HCT116 (cell line): ENCODE results near the gene UNKL.

Experiments used
- ATF3 ChIP-seq: IDR thresholded peaks from 2 replicates; pipeline ENCODE4 v1.6.1; 2012
- CTCF ChIP-seq, 3 experiments: fragments of 200-600 bp in 1 of 3; sonication (generic) in 1 of 3; IDR thresholded peaks in 2 of 3; conservative IDR thresholded peaks in 1 of 3; 2 replicates each; pipeline ENCODE4 v1.5.1; 2012 to 2017; ENCODE audit warnings: low read depth in 2 of 3, low read length in 2 of 3, antibody characterized with exemption in 1 of 3, borderline replicate concordance in 1 of 3, control low read depth in 1 of 3, mild to moderate bottlenecking in 1 of 3, mixed read lengths in 1 of 3, mixed run types in 1 of 3, moderate library complexity in 1 of 3; ENCODE audit not compliant: insufficient read depth in 1 of 3
- ELF1 ChIP-seq: IDR thresholded peaks from 2 replicates; pipeline ENCODE4 v1.6.1; 2012; ENCODE audit warnings: low read depth, borderline replicate concordance
- EZH2phosphoT487 ChIP-seq: fragments of 200-600 bp; IDR thresholded peaks from 2 replicates; pipeline ENCODE4 v1.6.1; 2018; ENCODE audit warnings: antibody characterized with exemption, borderline replicate concordance
- JUND ChIP-seq: IDR thresholded peaks from 2 replicates; pipeline ENCODE4 v1.6.1; 2012
- MAX ChIP-seq: IDR thresholded peaks from 2 replicates; pipeline ENCODE4 v1.6.1; 2012
- POLR2A ChIP-seq: IDR thresholded peaks from 2 replicates; pipeline ENCODE4 v1.7.0; 2011; ENCODE audit warnings: borderline replicate concordance; ENCODE audit not compliant: insufficient read depth, insufficient read length; ENCODE audit errors: extremely low read depth
- POLR2AphosphoS5 ChIP-seq: IDR thresholded peaks from 2 replicates; pipeline ENCODE4 v1.6.1; 2011; ENCODE audit warnings: mild to moderate bottlenecking, low read depth, low read length, moderate library complexity
- REST ChIP-seq: IDR thresholded peaks from 2 replicates; pipeline ENCODE4 v1.6.1; 2012; ENCODE audit warnings: low read depth
- ZFX ChIP-seq: fragments of 450-650 bp; IDR thresholded peaks from 2 replicates; pipeline ENCODE4 v1.6.1; 2017

GRCh38 chr16:1422076-1422475 is 7.6 kb upstream of the UNKL start:
- TF ChIP-seq CTCF (IDR thresholded peaks at IDR 0.05 in 2 of 3, conservative IDR thresholded peaks at IDR 0.05 in 1 of 3; ENCODE audit: borderline replicate concordance in 1 of 3, insufficient read depth in 1 of 3, low read depth in 2 of 3, low read length in 2 of 3) = no peak
- TF ChIP-seq POLR2A = no peak
- no peak for TF ChIP-seq ATF3
- TF ChIP-seq EZH2phosphoT487 = no peak
- no peak for TF ChIP-seq POLR2AphosphoS5
- TF ChIP-seq ELF1 = no peak
- no peak for TF ChIP-seq MAX
- no peak for TF ChIP-seq ZFX
- TF ChIP-seq REST = no peak
- TF ChIP-seq JUND = no peak
